SK-N-MC (cell line): ENCODE measurements around the gene TBK1.

Experiments
- EZH2 ChIP-seq: fragments of 200-600 bp; sonication (generic); IDR thresholded peaks from one replicate; pipeline ENCODE4 v1.6.1; 2017; ENCODE audit warnings: antibody characterized with exemption
- POLR2AphosphoS5 ChIP-seq: IDR thresholded peaks from 2 replicates; pipeline ENCODE4 v1.6.1; 2012; ENCODE audit warnings: mild to moderate bottlenecking, low read depth, low read length, borderline replicate concordance

GRCh38 chr12:64459394-64459891 lies 7.5 kb downstream of the TBK1 start:
- TF ChIP-seq POLR2AphosphoS5 = no peak
- TF ChIP-seq EZH2 = no peak
